H1 (cell line): ENCODE data around the gene GREB1L. TPM values are rescaled to one million over a fixed set of nuclear protein-coding genes. Genes with fewer than 3 reads are reported as not detected.

Source experiments
- SP1 ChIP-seq: IDR thresholded peaks from 2 replicates; pipeline ENCODE4 v1.6.1; 2011; ENCODE audit warnings: low read depth, low read length
- ZNF274 ChIP-seq: IDR thresholded peaks from 2 replicates; pipeline ENCODE4 v1.7.0; 2012; ENCODE audit warnings: low read length, borderline replicate concordance; ENCODE audit errors: extremely low read depth
- polyA plus RNA-seq, 7 experiments: library from polyadenylated mRNA; depleted of rRNA in 3 of 7; stranded (reverse) in 5 of 7; unstranded in 2 of 7; fragments of >200 nt in 5 of 7; fragments of 200-250 nt in 2 of 7; gene quantifications; 1 replicate in 5 of 7; 2 replicates in 1 of 7; 4 replicates in 1 of 7; pipeline versions ENCODE4 v1.2.1 to v1.2.3, GENCODE V29; 2011 to 2013; ENCODE audit warnings: missing spikeins in 2 of 7, mixed read lengths in 2 of 7
- total RNA-seq: library from RNA; stranded (reverse); fragmentation: NEBNext Ultra II Directional; extraction: Animal tissue kit (Norgen Biotek cat#: 25700); gene quantifications from 2 replicates; pipeline ENCODE4 v1.2.1, GENCODE V29; 2021

The GREB1L gene
- total and polyA plus RNA-seq, 2 of the 8 experiments (the other 6 are each of a cell fraction or from before 2014, with no cell fraction given), result 0.34 to 1.6 TPM

- TF ChIP-seq ZNF274 (no peak), SP1 (no peak)
Measured at GRCh38 chr18:21451851-21452250, 209.8 kb downstream of the GREB1L start (continued).
